Memory B cell (primary cell): ENCODE measurements around the gene TTYH2.

Experiments used
- ATAC-seq: fragments of 150-1000 bp; cut with Tn5 transposase; 2 replicates; pipeline ENCODE4 v1.10.0; 2021; ENCODE audit warnings: low read depth, mild to moderate bottlenecking, moderate library complexity
- DNase-seq, 2 donors: peaks; one replicate each; pipeline ENCODE4 v3.0.0; 2022; ENCODE audit warnings: low spot score in 2 of 2
- H3K27ac Mint-ChIP-seq: one replicate; pipeline ENCODE4 v1.8.0; 2022; ENCODE audit warnings: mild to moderate bottlenecking, moderate library complexity, mixed read lengths
- H3K27me3 Mint-ChIP-seq: one replicate; pipeline ENCODE4 v1.8.0; 2022; ENCODE audit warnings: mixed read lengths
- H3K36me3 Mint-ChIP-seq: one replicate; pipeline ENCODE4 v1.8.0; 2022; ENCODE audit warnings: mild to moderate bottlenecking, mixed read lengths
- H3K4me1 Mint-ChIP-seq: one replicate; pipeline ENCODE4 v1.8.0; 2022; ENCODE audit warnings: mixed read lengths
- H3K4me3 Mint-ChIP-seq: one replicate; pipeline ENCODE4 v1.8.0; 2022; ENCODE audit warnings: mild to moderate bottlenecking, moderate library complexity, mixed read lengths
- H3K9me3 Mint-ChIP-seq: one replicate; pipeline ENCODE4 v1.8.0; 2022; ENCODE audit warnings: mixed read lengths

Gene TTYH2, protein sequence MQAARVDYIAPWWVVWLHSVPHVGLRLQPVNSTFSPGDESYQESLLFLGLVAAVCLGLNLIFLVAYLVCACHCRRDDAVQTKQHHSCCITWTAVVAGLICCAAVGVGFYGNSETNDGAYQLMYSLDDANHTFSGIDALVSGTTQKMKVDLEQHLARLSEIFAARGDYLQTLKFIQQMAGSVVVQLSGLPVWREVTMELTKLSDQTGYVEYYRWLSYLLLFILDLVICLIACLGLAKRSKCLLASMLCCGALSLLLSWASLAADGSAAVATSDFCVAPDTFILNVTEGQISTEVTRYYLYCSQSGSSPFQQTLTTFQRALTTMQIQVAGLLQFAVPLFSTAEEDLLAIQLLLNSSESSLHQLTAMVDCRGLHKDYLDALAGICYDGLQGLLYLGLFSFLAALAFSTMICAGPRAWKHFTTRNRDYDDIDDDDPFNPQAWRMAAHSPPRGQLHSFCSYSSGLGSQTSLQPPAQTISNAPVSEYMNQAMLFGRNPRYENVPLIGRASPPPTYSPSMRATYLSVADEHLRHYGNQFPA

DNA sequence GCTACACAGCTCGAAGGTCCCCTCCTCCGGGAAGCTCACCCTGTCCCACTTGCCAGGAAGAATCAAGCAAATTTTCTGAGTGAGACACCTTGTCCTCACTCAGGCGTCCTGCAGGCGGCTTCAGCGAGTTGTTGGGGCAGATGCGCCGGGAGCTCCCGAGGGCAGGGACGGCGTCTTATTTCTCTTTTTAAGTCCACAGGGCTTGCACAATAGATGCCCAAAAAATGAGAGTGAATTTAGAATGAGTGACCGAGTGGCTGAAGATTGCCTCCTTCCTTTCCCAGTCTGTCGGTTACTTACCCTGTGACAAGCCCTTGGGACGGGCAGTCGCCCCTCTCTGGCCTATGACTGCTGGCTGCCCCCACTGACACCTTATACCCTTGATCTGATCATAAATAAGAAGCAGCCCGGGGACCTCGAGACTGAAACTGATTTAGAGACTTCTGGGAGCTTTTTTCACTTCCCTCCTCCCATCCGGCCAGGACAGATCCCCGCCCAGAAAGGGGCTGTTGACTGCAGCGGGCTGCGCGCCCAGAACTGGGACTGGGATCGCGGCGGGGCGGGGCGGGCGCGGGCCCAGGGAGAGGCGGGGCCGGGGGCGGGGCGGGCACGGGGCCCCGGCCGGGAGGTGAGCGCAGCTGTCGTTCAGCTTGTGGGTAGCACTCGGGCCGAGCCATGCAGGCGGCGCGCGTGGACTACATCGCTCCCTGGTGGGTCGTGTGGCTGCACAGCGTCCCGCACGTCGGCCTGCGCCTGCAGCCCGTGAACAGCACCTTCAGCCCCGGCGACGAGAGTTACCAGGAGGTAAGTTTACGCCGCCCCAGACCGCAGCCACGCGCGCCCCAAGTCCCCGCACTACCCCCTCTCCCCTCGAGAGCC, at the start of gene TTYH2:
Gene TTYH2, plus strand, starts transcription at position 659 of the 879 bp plus-strand sequence. Its CDS starts 17 bp downstream, at position 676.
- Mint-ChIP-seq H3K4me1 (peaks cover 32% of the 10 kb centered on the region), H3K27ac (peak within 1 kb of the TSS; percentile 69), H3K4me3 (peak within 1 kb of the TSS; percentile 91), H3K27me3 (no peaks in the 10 kb centered on the region), H3K36me3 (peaks cover 7% of the 10 kb centered on the region), H3K9me3 (no peaks in the 10 kb centered on the region)
- ATAC-seq: peak; percentile 73
- peak; percentile 50 to 58 for DNase-seq

DNA sequence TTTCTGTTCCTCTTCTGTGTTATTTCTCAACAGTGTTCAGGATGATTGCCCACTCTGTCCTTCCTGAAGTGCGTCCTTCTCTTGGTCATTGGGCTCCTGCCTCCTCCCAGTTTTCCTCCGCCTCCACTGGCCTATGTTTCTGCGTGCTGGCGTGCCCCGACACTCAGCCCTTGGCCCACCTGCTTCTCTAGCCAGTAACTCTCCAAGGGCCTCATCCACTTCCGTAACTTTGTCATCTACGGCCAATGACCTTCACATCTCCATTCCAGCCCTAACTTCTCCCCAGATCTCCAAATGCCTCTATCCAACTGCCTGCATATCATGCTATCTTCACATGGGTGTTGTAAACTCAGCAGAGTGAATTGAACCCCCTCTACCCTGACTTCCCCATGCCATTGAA, 49.5 kb upstream of the TTYH2 start:
- H3K36me3 Mint-ChIP-seq: no peaks in the 10 kb centered on the region
- H3K27ac Mint-ChIP-seq: no peak overlapping the region
- ATAC-seq (no peak), DNase-seq (no peak)
- no peaks in the 10 kb centered on the region for H3K9me3 Mint-ChIP-seq
- no peak overlapping the region for H3K4me3 Mint-ChIP-seq
- no peaks in the 10 kb centered on the region for H3K4me1 Mint-ChIP-seq
- peaks cover 9% of the 10 kb centered on the region for H3K27me3 Mint-ChIP-seq

DNA sequence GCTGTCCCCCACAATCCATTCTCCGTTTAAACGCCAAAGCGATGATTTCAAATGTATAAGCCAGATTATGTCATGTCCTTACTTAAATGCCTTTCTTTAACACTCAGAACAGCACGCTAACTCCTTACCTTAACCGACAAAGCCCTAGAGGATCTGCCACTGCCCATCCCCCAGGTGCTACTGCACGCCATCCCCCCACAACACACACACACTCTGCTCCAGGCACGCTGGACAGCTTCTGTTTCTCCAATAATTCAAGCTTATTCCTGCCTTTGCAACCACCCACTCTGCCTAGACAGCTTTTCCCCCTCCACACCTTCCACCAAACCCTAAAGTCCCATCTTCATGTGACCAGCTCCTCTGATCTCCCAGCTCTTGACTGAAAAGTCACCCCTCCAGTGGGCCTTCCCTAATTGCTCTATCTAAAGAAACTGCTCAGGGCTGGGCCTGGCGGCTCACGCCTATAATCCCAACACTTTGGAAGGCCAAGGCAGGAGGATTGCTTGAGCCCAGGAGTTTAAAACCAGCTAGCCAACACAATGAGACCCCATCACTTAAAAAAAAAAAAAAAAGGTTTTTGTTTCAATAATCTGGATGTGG, 48.8 kb upstream of the TTYH2 start:
- ATAC-seq: no peak
- Mint-ChIP-seq H3K9me3 (no peaks in the 10 kb centered on the region), H3K4me1 (no peaks in the 10 kb centered on the region), H3K27ac (no peak overlapping the region), H3K27me3 (peaks cover 11% of the 10 kb centered on the region), H3K36me3 (no peaks in the 10 kb centered on the region), H3K4me3 (no peak overlapping the region)
- DNase-seq: no peak

DNA sequence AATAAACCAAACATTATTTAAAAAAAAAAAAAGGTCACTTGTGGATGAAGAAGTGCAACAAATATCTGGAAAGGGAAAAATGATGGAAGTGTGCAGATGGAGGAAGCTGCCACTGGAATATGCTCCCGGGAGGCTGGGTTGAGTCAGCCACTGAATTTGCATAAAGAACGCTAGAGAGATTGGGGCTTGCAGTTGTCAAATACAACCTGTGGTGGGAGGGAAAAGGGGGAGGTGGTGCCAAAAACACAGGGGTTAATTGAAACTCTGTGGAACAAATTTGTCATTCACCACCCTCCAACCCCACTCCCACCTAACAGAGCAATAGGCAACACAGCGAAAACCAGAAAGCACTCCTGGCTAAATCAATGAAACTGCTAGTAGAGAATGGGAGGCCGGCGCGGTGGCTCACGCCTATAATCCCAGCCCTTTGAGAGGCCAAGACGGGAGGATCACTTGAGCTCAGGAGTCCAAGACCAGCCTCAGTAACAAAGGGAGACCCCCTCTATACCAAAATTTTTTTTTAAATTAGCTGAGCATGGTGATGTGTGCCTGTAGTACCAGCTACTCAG, 47.5 kb upstream of the TTYH2 start:
- Mint-ChIP-seq H3K27ac (no peak overlapping the region), H3K36me3 (no peaks in the 10 kb centered on the region), H3K27me3 (peaks cover 16% of the 10 kb centered on the region), H3K4me1 (no peaks in the 10 kb centered on the region), H3K4me3 (no peak overlapping the region), H3K9me3 (no peaks in the 10 kb centered on the region)
- DNase-seq: no peak
- ATAC-seq: no peak

DNA sequence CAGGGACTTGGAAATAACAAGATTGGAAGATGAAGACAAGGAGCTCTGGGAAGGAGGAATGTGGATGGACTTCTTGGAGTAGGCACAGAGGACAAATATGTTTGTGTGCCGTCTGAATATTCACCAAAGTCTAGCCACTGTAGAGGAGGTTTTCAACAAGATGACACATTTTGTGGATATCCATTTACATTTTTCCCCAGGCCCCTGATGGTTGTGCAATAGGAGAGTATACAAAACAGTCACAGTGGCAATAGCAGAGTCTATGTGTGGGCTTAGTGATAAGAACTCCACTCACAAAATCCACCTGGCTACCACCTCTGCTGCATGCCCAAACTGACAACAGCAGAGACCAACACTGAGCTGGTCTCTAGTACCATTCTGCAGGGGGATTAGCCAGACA, 42.4 kb upstream of the TTYH2 start:
- DNase-seq (no peak), ATAC-seq (no peak)
- Mint-ChIP-seq H3K9me3 (no peaks in the 10 kb centered on the region), H3K4me3 (no peak overlapping the region), H3K36me3 (no peaks in the 10 kb centered on the region), H3K27me3 (peaks cover 21% of the 10 kb centered on the region), H3K4me1 (peaks cover 3% of the 10 kb centered on the region), H3K27ac (no peak overlapping the region)

DNA sequence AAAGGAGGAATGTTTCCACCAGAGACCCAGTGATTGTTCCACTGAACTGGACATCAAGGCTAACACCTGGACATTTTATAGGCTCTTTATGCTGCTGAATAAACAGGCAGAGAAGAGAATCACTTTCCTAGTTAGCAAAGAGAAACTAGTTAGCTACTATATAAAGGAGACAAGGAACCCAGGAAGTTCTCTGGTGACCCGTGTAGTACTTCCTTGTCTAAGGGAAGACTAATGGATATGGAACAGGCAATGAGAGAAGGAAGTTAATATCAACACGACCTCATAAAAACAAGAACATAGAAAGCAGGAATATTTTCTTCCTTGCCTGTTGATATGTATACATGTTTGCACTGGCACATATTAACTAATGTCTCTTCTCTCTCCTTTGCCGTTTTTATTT, 40.7 kb upstream of the TTYH2 start:
- H3K27me3 Mint-ChIP-seq: peaks cover 31% of the 10 kb centered on the region
- no peaks in the 10 kb centered on the region for H3K36me3 Mint-ChIP-seq
- no peaks in the 10 kb centered on the region for H3K9me3 Mint-ChIP-seq
- H3K4me3 Mint-ChIP-seq: no peak overlapping the region
- peaks cover 3% of the 10 kb centered on the region for H3K4me1 Mint-ChIP-seq
- no peak for ATAC-seq
- DNase-seq: no peak
- H3K27ac Mint-ChIP-seq: no peak overlapping the region

DNA sequence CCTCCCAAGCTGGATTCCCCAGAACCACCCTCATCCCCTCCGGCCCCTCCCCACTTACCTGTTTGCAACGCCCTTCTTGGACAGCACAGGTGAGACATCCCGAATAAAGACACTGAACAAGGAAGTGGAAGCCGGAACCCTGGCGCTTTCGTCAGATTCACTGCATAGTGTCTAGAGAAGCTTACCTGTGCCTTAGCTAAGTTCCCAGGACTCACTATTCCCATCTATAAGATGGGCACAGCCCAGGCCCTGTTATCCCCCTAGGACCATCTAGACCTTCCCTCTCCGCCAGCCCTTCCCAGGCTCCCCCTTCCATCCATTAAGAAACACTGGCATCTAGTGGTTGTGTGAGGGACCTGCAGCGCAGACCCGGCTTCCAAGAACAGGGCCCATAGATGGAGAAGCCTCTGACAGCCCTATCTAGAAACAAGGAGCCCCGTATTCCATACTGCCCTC, 36.8 kb upstream of the TTYH2 start:
- no peaks in the 10 kb centered on the region for H3K9me3 Mint-ChIP-seq
- H3K27me3 Mint-ChIP-seq: peaks cover 33% of the 10 kb centered on the region
- DNase-seq: no peak
- peaks cover 3% of the 10 kb centered on the region for H3K4me1 Mint-ChIP-seq
- no peaks in the 10 kb centered on the region for H3K36me3 Mint-ChIP-seq
- ATAC-seq: peak; percentile 50
- no peak overlapping the region for H3K27ac Mint-ChIP-seq
- H3K4me3 Mint-ChIP-seq: no peak overlapping the region

DNA sequence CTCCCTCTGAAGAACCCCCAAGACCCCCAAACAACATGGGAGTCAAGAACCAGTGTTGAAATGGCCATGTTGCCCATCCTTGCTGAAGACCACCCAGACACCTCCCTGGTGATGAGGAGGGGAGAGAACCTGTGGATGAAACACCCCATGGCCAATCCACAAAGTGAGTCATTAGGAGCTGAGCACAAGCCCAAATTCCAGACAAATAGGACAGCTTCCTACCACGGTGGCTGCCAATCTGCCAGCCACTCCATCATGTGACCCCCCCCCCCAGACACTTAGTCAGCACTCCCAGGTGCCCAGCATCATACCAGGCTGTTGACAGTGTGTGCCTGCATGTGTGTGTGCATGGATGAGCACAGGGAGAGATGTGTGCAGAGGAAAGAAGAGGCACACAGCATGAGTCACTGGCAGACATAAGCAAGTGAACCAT, 36.3 kb upstream of the TTYH2 start:
- Mint-ChIP-seq H3K27ac (no peak overlapping the region), H3K4me1 (peaks cover 3% of the 10 kb centered on the region), H3K36me3 (no peaks in the 10 kb centered on the region), H3K9me3 (no peaks in the 10 kb centered on the region), H3K27me3 (peaks cover 34% of the 10 kb centered on the region), H3K4me3 (no peak overlapping the region)
- ATAC-seq (no peak), DNase-seq (no peak)

DNA sequence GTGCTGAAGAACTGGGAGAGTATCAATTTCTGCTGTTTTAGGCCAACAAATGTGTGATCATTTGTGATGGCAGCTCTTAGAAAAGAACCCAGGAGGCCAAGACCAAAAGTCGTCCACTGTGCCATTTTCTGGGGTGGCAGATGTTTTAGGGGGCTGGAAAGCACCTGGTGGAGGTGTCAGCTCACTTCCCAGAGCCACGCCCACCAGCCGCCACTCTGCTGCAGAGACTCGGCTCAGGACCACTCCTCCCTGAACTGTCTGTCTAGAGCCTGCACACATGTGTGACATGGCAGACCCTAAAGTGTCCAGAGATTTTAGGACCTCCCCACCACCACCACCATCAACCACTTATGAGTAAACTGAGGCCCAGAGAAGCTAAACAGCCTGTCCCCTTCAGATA, 33.8 kb upstream of the TTYH2 start:
- Mint-ChIP-seq H3K4me1 (peaks cover 5% of the 10 kb centered on the region), H3K36me3 (no peaks in the 10 kb centered on the region), H3K27ac (no peak overlapping the region), H3K27me3 (peaks cover 28% of the 10 kb centered on the region), H3K4me3 (no peak overlapping the region), H3K9me3 (no peaks in the 10 kb centered on the region)
- ATAC-seq: no peak
- DNase-seq: no peak

DNA sequence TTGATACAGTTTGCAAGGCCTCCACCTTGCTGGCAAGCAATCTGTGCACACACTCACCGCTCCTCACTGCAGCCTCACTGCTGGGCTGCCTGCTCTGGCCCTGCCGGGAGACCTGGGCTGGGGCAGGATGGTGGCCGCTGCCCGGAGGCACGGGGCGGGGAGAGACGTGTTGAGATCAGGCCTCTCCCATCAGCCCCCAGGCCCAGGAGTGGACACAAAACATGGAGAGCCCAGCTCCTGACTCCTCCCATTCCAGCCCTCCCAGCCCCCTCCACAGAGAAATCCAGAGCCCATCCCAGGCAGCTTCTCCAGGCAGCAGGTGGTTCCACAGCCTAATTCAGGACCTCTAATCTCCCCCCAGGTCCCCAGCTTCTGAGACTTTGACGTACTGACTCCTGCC, 33.0 kb upstream of the TTYH2 start:
- ATAC-seq (no peak), DNase-seq (no peak)
- Mint-ChIP-seq H3K27me3 (peaks cover 28% of the 10 kb centered on the region), H3K4me1 (peaks cover 2% of the 10 kb centered on the region), H3K27ac (no peak overlapping the region), H3K36me3 (no peaks in the 10 kb centered on the region), H3K4me3 (no peak overlapping the region), H3K9me3 (no peaks in the 10 kb centered on the region)

DNA sequence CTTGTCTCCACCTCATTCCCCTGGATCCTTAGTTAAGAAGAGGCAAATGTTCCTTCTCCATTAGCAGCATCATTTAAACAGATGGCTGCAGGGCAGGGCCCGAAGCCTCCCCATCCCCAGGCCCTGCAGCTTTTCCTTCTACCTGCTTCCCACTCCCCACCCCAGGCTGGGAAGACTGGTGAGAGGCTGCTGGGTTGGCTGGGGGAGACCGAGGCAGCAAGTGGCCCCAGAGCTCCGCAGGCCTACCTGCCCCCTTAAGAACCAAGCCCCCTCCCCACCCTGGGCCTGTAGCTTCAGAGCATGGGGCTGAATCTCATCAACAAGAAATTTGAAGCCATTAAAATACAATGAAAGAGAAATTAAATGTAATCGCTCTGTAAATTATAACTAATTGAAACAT, 32.0 kb upstream of the TTYH2 start:
- Mint-ChIP-seq H3K36me3 (no peaks in the 10 kb centered on the region), H3K4me3 (no peak overlapping the region), H3K27me3 (peaks cover 31% of the 10 kb centered on the region), H3K27ac (no peak overlapping the region), H3K9me3 (no peaks in the 10 kb centered on the region), H3K4me1 (peaks cover 2% of the 10 kb centered on the region)
- no peak for DNase-seq
- no peak for ATAC-seq

DNA sequence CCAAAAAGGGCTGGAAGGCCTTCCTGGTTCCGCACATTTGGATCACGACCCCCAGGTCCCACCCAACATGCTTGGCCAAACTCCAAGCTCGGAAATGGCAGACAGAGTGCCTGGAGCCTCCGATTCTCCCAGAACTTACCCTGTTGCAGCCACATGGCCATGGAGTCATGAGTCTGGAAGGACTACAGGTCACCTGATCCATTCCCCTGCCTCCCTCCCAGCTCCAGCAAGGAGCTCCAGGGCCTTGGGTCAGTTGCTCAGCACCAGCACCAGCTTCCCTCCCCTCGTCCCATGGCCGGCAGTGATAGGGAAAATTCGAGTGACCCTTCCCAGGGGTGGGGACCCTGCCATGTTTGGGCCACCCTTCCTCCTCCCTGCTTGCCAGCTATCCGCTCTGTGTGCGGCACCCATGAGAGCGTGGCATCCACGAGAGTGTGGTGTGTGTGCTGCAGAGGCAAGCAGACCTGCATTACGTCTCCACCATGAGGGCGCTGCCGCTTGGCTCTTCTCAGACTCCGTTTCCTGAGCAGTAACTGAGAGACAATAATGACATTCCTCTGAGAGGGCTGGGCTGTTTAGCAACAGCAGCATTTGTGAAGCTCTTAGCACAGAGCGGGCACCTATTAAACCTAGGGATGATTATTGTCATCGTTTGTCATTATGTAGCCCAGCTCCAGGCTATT, 31.2 kb upstream of the TTYH2 start:
- H3K27ac Mint-ChIP-seq: no peak overlapping the region

DNA sequence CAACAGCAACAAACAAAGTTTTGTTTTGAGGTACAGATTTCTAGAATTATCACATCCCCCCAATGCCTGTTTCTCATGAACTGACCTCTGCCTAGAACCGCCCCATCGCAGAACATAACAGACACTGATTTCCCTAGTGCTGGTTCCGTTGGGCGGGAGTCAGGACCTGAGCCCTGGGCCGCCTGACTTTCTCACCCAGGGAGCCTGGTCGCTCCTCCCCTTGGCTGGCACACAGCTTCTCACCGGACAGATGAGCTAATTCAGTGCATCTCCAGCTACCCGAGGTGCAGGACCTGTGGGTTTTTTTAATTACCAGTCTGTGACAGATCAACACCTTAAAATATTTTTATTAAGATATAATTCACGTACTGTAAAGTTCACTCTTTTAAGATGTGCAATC, 30.0 kb upstream of the TTYH2 start:
- peaks cover 21% of the 10 kb centered on the region for H3K27me3 Mint-ChIP-seq
- ATAC-seq: no peak
- no peak overlapping the region for H3K27ac Mint-ChIP-seq
- H3K9me3 Mint-ChIP-seq: no peaks in the 10 kb centered on the region
- DNase-seq: no peak
- peaks cover 2% of the 10 kb centered on the region for H3K4me1 Mint-ChIP-seq
- no peak overlapping the region for H3K4me3 Mint-ChIP-seq
- no peaks in the 10 kb centered on the region for H3K36me3 Mint-ChIP-seq

More for the DNA sequence above, 31.2 kb upstream of the TTYH2 start:
- Mint-ChIP-seq H3K9me3 (no peaks in the 10 kb centered on the region), H3K27me3 (peaks cover 23% of the 10 kb centered on the region), H3K4me1 (peaks cover 2% of the 10 kb centered on the region), H3K36me3 (no peaks in the 10 kb centered on the region), H3K4me3 (no peak overlapping the region)
- DNase-seq (no peak), ATAC-seq (no peak)
